GM23338 (cell line): Measurements from ENCODE around the gene PLEKHG4B. TPM values are rescaled to one million over a fixed set of nuclear protein-coding genes. Genes with fewer than 3 reads are reported as not detected.

ENCODE experiments used
- ATAC-seq: fragments of 200-7000 bp; cut with Tn5 transposase; 3 replicates; pipeline ENCODE4 v1.9.1; 2020
- DNase-seq: peaks from one replicate; pipeline ENCODE4 v3.0.0-alpha.2; 2015; ENCODE audit warnings: low spot score
- H2AFZ ChIP-seq: fragments of 200-600 bp; sonication (generic); 2 replicates; pipeline ENCODE4 v1.8.0; 2016; ENCODE audit warnings: antibody characterized with exemption, mild to moderate bottlenecking, moderate library complexity
- H3F3A ChIP-seq: fragments of 200-600 bp; sonication (generic); replicated peaks from 2 replicates; pipeline ENCODE4 v1.8.0; 2017; ENCODE audit warnings: antibody characterized with exemption, mixed run types, low read depth
- H3K27ac ChIP-seq: fragments of 200-600 bp; sonication (generic); 2 replicates; pipeline ENCODE4 v1.6.1; 2016; ENCODE audit warnings: low read depth
- H3K27me3 ChIP-seq: fragments of 200-600 bp; sonication (generic); 2 replicates; pipeline ENCODE4 v1.8.0; 2016; ENCODE audit warnings: mild to moderate bottlenecking, mixed run types, moderate library complexity; ENCODE audit not compliant: insufficient read depth
- H3K36me3 ChIP-seq: fragments of 200-600 bp; sonication (generic); 2 replicates; pipeline ENCODE4 v1.8.0; 2016; ENCODE audit warnings: mild to moderate bottlenecking; ENCODE audit not compliant: insufficient read depth
- H3K4me1 ChIP-seq: fragments of 200-600 bp; sonication (generic); 2 replicates; pipeline ENCODE4 v1.8.0; 2016; ENCODE audit warnings: mild to moderate bottlenecking, moderate library complexity; ENCODE audit not compliant: insufficient read depth
- H3K4me2 ChIP-seq: fragments of 200-600 bp; sonication (generic); 2 replicates; pipeline ENCODE4 v1.7.1; 2017; ENCODE audit warnings: mixed run types
- H3K4me3 ChIP-seq: fragments of 200-600 bp; sonication (generic); 2 replicates; pipeline ENCODE4 v1.6.1; 2016; ENCODE audit warnings: mixed run types
- H3K79me2 ChIP-seq: fragments of 200-600 bp; sonication (generic); replicated peaks from 2 replicates; pipeline ENCODE4 v1.8.0; 2017; ENCODE audit warnings: mild to moderate bottlenecking; ENCODE audit not compliant: insufficient read depth
- H3K9me2 ChIP-seq: fragments of 200-600 bp; sonication (generic); 2 replicates; pipeline ENCODE4 v1.8.0; 2017; ENCODE audit not compliant: insufficient read depth
- H4K20me1 ChIP-seq: fragments of 200-600 bp; sonication (generic); replicated peaks from 2 replicates; pipeline ENCODE4 v1.8.0; 2017; ENCODE audit warnings: mild to moderate bottlenecking; ENCODE audit not compliant: insufficient read depth
- H3K27ac Mint-ChIP-seq: 2 replicates; pipeline ENCODE4 v1.8.0; 2020; ENCODE audit warnings: inconsistent platforms, mild to moderate bottlenecking, moderate library complexity, mixed read lengths
- H3K27me3 Mint-ChIP-seq: 3 replicates; pipeline ENCODE4 v1.8.0; 2022; ENCODE audit warnings: low read depth, mild to moderate bottlenecking, moderate library complexity, mixed read lengths, inconsistent platforms; ENCODE audit not compliant: insufficient read depth, poor library complexity
- H3K36me3 Mint-ChIP-seq: 3 replicates; pipeline ENCODE4 v1.8.0; 2021; ENCODE audit warnings: low read depth, mild to moderate bottlenecking, inconsistent platforms, moderate library complexity, mixed read lengths
- H3K4me1 Mint-ChIP-seq: 3 replicates; pipeline ENCODE4 v1.8.0; 2020; ENCODE audit warnings: mild to moderate bottlenecking, inconsistent platforms, mixed read lengths
- H3K4me3 Mint-ChIP-seq: 3 replicates; pipeline ENCODE4 v1.8.0; 2021; ENCODE audit warnings: moderate library complexity, mild to moderate bottlenecking, inconsistent platforms, mixed read lengths
- H3K9me3 Mint-ChIP-seq: 3 replicates; pipeline ENCODE4 v1.8.0; 2020; ENCODE audit warnings: moderate library complexity, mild to moderate bottlenecking, inconsistent platforms, mixed read lengths
- CREB1 ChIP-seq: fragments of 250-450 bp; sonication (Bioruptor Pico); IDR thresholded peaks from 2 replicates; pipeline ENCODE4 v1.5.0; 2020; ENCODE audit warnings: low read depth, mild to moderate bottlenecking, moderate library complexity
- EZH2 ChIP-seq: fragments of 200-600 bp; sonication (generic); IDR thresholded peaks from one replicate; pipeline ENCODE4 v1.8.0; 2017; ENCODE audit warnings: antibody characterized with exemption, mild to moderate bottlenecking, low read depth; ENCODE audit not compliant: unreplicated experiment
- EZH2phosphoT487 ChIP-seq: fragments of 200-600 bp; sonication (generic); IDR thresholded peaks from one replicate; pipeline ENCODE4 v1.8.1; 2018; ENCODE audit warnings: antibody characterized with exemption; ENCODE audit not compliant: unreplicated experiment
- JUNB ChIP-seq: IDR thresholded peaks from one replicate; pipeline ENCODE4 v1.6.1; 2016; ENCODE audit warnings: antibody characterized with exemption; ENCODE audit not compliant: unreplicated experiment
- NANOG ChIP-seq: IDR thresholded peaks from 2 replicates; pipeline ENCODE4 v1.6.1; 2016; ENCODE audit warnings: antibody characterized with exemption, borderline replicate concordance
- POLR2AphosphoS5 ChIP-seq: IDR thresholded peaks from 2 replicates; pipeline ENCODE4 v1.6.1; 2016; ENCODE audit warnings: antibody characterized with exemption, low read depth
- STAT1 ChIP-seq: IDR thresholded peaks from one replicate; pipeline ENCODE4 v1.6.1; 2016; ENCODE audit warnings: antibody characterized with exemption; ENCODE audit not compliant: unreplicated experiment
- ZNF114 ChIP-seq: fragments of 250-450 bp; sonication (Bioruptor Pico); IDR thresholded peaks from 2 replicates; pipeline ENCODE4 v1.5.0; 2020; ENCODE audit warnings: mild to moderate bottlenecking, moderate library complexity
- ZNF331 ChIP-seq: fragments of 250-450 bp; sonication (Bioruptor Pico); IDR thresholded peaks from 2 replicates; pipeline ENCODE4 v1.5.0; 2020; ENCODE audit warnings: low read depth, mild to moderate bottlenecking, moderate library complexity
- polyA plus RNA-seq: library from polyadenylated mRNA; unstranded; fragments of >200 nt; fragmentation: Nextera tagmentation; extraction: Ambion mirVana; gene quantifications from 2 replicates; pipeline ENCODE4 v1.2.1, GENCODE V29; 2016
- total RNA-seq: library from RNA; depleted of rRNA; stranded (reverse); fragments of >200 nt; shearing (Covaris generic); gene quantifications from 2 replicates; pipeline ENCODE4 v1.2.3, GENCODE V29; 2014
- TF ChIP-seq, protein P1 (sequence below): IDR thresholded peaks from 2 replicates; pipeline ENCODE4 v1.6.1; 2016; ENCODE audit warnings: antibody characterized with exemption
- TF ChIP-seq, protein P2 (sequence below), 2 experiments: fragments of 200-600 bp in 1 of 2; sonication (generic) in 1 of 2; conservative IDR thresholded peaks; 2 replicates each; pipeline versions ENCODE4 v1.5.1 to v1.6.1; 2016 to 2017; ENCODE audit warnings: antibody characterized with exemption in 2 of 2, low read depth in 2 of 2, mild to moderate bottlenecking in 2 of 2, moderate library complexity in 1 of 2
- TF ChIP-seq, protein P3 (sequence below): fragments of 250-450 bp; sonication (Bioruptor Pico); IDR thresholded peaks from 2 replicates; pipeline ENCODE4 v1.5.0; 2020; ENCODE audit warnings: mild to moderate bottlenecking, moderate library complexity
- TF ChIP-seq, protein P4 (sequence below): IDR thresholded peaks from one replicate; pipeline ENCODE4 v1.6.1; 2018; ENCODE audit warnings: antibody characterized with exemption; ENCODE audit not compliant: unreplicated experiment

PLEKHG4B gene
- total and polyA plus RNA-seq, 2 experiments from 2014 or later = 33.5 to 54.8 TPM

DNA sequence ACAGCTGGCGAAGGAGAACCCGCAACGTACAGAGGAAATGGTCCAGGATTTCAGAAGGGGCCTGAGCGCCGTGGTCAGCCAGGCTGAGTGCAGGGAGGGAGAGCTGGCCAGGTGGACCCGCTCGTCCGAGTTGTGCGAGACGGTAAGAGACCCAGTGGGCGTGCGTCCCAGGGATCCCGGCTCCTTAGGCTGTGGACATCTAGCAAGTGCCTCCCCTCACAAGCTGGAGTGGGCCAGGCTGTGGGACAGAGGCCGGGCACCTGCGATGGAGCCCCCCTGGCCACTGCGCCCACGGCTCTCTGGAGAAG, 69.8 kb downstream of the PLEKHG4B start:
- no peaks in the 10 kb centered on the region for H3K36me3 ChIP-seq
- H3K4me2 ChIP-seq = no peak overlapping the region
- no peak overlapping the region for H2AFZ ChIP-seq
- H4K20me1 ChIP-seq = no peaks in the 10 kb centered on the region
- H3K4me1 ChIP-seq = no peaks in the 10 kb centered on the region
- Mint-ChIP-seq H3K27me3 (peaks cover 15% of the 10 kb centered on the region), H3K4me3 (no peak overlapping the region), H3K36me3 (peaks cover 63% of the 10 kb centered on the region), H3K27ac (no peak overlapping the region), H3K4me1 (peaks cover 11% of the 10 kb centered on the region), H3K9me3 (peaks cover 19% of the 10 kb centered on the region)
- no peaks in the 10 kb centered on the region for H3K79me2 ChIP-seq
- H3K27me3 ChIP-seq = no peaks in the 10 kb centered on the region
- no peak overlapping the region for H3K4me3 ChIP-seq
- no peak for DNase-seq
- H3K9me2 ChIP-seq = no peaks in the 10 kb centered on the region
- peaks cover 8% of the 10 kb centered on the region; the same call in 1 of the 2 replicates for H3F3A ChIP-seq
- TF ChIP-seq, protein P1, sequence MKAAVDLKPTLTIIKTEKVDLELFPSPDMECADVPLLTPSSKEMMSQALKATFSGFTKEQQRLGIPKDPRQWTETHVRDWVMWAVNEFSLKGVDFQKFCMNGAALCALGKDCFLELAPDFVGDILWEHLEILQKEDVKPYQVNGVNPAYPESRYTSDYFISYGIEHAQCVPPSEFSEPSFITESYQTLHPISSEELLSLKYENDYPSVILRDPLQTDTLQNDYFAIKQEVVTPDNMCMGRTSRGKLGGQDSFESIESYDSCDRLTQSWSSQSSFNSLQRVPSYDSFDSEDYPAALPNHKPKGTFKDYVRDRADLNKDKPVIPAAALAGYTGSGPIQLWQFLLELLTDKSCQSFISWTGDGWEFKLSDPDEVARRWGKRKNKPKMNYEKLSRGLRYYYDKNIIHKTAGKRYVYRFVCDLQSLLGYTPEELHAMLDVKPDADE = no peak
- no peak for TF ChIP-seq CREB1 (CRISPR knock-in tag)
- TF ChIP-seq JUNB = no peak
- TF ChIP-seq, protein P2, sequence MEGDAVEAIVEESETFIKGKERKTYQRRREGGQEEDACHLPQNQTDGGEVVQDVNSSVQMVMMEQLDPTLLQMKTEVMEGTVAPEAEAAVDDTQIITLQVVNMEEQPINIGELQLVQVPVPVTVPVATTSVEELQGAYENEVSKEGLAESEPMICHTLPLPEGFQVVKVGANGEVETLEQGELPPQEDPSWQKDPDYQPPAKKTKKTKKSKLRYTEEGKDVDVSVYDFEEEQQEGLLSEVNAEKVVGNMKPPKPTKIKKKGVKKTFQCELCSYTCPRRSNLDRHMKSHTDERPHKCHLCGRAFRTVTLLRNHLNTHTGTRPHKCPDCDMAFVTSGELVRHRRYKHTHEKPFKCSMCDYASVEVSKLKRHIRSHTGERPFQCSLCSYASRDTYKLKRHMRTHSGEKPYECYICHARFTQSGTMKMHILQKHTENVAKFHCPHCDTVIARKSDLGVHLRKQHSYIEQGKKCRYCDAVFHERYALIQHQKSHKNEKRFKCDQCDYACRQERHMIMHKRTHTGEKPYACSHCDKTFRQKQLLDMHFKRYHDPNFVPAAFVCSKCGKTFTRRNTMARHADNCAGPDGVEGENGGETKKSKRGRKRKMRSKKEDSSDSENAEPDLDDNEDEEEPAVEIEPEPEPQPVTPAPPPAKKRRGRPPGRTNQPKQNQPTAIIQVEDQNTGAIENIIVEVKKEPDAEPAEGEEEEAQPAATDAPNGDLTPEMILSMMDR (conservative IDR thresholded peaks at IDR 0.05; ENCODE audit: low read depth in 2 of 2) = no peak
- no peak for TF ChIP-seq POLR2AphosphoS5
- TF ChIP-seq EZH2phosphoT487 = no peak
- no peak for TF ChIP-seq EZH2
- no peak for TF ChIP-seq ZNF114
- TF ChIP-seq NANOG = no peak
- no peak for TF ChIP-seq STAT1
- TF ChIP-seq, protein P3, sequence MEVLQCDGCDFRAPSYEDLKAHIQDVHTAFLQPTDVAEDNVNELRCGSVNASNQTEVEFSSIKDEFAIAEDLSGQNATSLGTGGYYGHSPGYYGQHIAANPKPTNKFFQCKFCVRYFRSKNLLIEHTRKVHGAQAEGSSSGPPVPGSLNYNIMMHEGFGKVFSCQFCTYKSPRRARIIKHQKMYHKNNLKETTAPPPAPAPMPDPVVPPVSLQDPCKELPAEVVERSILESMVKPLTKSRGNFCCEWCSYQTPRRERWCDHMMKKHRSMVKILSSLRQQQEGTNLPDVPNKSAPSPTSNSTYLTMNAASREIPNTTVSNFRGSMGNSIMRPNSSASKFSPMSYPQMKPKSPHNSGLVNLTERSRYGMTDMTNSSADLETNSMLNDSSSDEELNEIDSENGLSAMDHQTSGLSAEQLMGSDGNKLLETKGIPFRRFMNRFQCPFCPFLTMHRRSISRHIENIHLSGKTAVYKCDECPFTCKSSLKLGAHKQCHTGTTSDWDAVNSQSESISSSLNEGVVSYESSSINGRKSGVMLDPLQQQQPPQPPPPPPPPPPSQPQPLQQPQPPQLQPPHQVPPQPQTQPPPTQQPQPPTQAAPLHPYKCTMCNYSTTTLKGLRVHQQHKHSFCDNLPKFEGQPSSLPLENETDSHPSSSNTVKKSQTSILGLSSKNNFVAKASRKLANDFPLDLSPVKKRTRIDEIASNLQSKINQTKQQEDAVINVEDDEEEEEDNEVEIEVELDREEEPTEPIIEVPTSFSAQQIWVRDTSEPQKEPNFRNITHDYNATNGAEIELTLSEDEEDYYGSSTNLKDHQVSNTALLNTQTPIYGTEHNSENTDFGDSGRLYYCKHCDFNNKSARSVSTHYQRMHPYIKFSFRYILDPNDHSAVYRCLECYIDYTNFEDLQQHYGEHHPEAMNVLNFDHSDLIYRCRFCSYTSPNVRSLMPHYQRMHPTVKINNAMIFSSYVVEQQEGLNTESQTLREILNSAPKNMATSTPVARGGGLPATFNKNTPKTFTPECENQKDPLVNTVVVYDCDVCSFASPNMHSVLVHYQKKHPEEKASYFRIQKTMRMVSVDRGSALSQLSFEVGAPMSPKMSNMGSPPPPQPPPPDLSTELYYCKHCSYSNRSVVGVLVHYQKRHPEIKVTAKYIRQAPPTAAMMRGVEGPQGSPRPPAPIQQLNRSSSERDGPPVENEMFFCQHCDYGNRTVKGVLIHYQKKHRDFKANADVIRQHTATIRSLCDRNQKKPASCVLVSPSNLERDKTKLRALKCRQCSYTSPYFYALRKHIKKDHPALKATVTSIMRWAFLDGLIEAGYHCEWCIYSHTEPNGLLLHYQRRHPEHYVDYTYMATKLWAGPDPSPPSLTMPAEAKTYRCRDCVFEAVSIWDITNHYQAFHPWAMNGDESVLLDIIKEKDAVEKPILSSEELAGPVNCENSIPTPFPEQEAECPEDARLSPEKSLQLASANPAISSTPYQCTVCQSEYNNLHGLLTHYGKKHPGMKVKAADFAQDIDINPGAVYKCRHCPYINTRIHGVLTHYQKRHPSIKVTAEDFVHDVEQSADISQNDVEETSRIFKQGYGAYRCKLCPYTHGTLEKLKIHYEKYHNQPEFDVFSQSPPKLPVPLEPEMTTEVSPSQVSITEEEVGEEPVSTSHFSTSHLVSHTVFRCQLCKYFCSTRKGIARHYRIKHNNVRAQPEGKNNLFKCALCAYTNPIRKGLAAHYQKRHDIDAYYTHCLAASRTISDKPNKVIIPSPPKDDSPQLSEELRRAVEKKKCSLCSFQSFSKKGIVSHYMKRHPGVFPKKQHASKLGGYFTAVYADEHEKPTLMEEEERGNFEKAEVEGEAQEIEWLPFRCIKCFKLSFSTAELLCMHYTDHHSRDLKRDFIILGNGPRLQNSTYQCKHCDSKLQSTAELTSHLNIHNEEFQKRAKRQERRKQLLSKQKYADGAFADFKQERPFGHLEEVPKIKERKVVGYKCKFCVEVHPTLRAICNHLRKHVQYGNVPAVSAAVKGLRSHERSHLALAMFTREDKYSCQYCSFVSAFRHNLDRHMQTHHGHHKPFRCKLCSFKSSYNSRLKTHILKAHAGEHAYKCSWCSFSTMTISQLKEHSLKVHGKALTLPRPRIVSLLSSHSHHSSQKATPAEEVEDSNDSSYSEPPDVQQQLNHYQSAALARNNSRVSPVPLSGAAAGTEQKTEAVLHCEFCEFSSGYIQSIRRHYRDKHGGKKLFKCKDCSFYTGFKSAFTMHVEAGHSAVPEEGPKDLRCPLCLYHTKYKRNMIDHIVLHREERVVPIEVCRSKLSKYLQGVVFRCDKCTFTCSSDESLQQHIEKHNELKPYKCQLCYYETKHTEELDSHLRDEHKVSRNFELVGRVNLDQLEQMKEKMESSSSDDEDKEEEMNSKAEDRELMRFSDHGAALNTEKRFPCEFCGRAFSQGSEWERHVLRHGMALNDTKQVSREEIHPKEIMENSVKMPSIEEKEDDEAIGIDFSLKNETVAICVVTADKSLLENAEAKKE (CRISPR knock-in tag) = no peak
- no peak for TF ChIP-seq ZNF331 (CRISPR knock-in tag)
- TF ChIP-seq, protein P4, sequence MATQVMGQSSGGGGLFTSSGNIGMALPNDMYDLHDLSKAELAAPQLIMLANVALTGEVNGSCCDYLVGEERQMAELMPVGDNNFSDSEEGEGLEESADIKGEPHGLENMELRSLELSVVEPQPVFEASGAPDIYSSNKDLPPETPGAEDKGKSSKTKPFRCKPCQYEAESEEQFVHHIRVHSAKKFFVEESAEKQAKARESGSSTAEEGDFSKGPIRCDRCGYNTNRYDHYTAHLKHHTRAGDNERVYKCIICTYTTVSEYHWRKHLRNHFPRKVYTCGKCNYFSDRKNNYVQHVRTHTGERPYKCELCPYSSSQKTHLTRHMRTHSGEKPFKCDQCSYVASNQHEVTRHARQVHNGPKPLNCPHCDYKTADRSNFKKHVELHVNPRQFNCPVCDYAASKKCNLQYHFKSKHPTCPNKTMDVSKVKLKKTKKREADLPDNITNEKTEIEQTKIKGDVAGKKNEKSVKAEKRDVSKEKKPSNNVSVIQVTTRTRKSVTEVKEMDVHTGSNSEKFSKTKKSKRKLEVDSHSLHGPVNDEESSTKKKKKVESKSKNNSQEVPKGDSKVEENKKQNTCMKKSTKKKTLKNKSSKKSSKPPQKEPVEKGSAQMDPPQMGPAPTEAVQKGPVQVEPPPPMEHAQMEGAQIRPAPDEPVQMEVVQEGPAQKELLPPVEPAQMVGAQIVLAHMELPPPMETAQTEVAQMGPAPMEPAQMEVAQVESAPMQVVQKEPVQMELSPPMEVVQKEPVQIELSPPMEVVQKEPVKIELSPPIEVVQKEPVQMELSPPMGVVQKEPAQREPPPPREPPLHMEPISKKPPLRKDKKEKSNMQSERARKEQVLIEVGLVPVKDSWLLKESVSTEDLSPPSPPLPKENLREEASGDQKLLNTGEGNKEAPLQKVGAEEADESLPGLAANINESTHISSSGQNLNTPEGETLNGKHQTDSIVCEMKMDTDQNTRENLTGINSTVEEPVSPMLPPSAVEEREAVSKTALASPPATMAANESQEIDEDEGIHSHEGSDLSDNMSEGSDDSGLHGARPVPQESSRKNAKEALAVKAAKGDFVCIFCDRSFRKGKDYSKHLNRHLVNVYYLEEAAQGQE = no peak
- no peak overlapping the region for H3K27ac ChIP-seq
- no peak for ATAC-seq
